GM12864 (cell line): ENCODE data around the gene PDE4B.

Source experiments
- DNase-seq: peaks from one replicate; pipeline ENCODE4 v3.0.0-alpha.2; 2011; ENCODE audit warnings: low read depth
- H3K4me3 ChIP-seq: 2 replicates; pipeline ENCODE4 v1.5.1; 2011; ENCODE audit warnings: mild to moderate bottlenecking, low read depth, low read length, control low read depth
- CTCF ChIP-seq: IDR thresholded peaks from 2 replicates; pipeline ENCODE4 v1.5.1; 2011; ENCODE audit warnings: low read depth, mild to moderate bottlenecking, moderate library complexity, low read length, control low read depth, inconsistent platforms; ENCODE audit errors: missing control alignments

The PDE4B gene

GRCh38 chr1:66309006-66309741 lies 516.5 kb downstream of the PDE4B start:
- H3K4me3 ChIP-seq = no peak overlapping the region
- no peak for DNase-seq
- TF ChIP-seq CTCF = no peak

- H3K4me3 ChIP-seq = no peak overlapping the region
- no peak for TF ChIP-seq CTCF
- no peak for DNase-seq
Observed at GRCh38 chr1:66311092-66311491, 518.4 kb downstream of the PDE4B start.

- no peak for DNase-seq
- no peak for TF ChIP-seq CTCF
- no peak overlapping the region for H3K4me3 ChIP-seq
Observed at GRCh38 chr1:66311628-66312027, 518.9 kb downstream of the PDE4B start.

- no peak for DNase-seq
- no peak overlapping the region for H3K4me3 ChIP-seq
- TF ChIP-seq CTCF = no peak
Observed at GRCh38 chr1:66312271-66312990, 519.7 kb downstream of the PDE4B start.

- H3K4me3 ChIP-seq = no peak overlapping the region
- DNase-seq = no peak
- TF ChIP-seq CTCF = no peak
Observed at GRCh38 chr1:66313429-66313828, 520.7 kb downstream of the PDE4B start.

GRCh38 chr1:66315671-66316070 lies 523.0 kb downstream of the PDE4B start:
- H3K4me3 ChIP-seq = no peak overlapping the region
- TF ChIP-seq CTCF = no peak
- no peak for DNase-seq
